ENCODE results near the gene MYBPHL.

The MYBPHL gene

DNA sequence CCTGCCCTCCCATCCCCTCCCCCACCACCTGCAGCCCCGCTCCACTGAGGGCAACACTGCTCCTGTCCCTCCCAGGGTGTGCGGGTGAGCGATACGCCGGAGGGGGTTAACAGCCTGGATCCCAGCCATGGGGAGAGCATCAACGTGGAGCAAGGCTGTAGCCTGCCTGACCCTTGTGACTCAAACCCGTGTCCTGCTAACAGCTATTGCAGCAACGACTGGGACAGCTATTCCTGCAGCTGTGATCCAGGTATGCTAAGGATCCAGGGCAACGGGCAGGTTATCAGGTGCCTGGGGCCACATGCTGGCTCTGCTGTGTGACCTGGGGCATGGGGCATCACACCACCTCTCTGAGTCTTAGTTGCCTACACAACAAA is 42.4 kb downstream of the MYBPHL start:
- no peak for DNase-seq (ENCODE audit: low read depth in 2 of 2)

DNA sequence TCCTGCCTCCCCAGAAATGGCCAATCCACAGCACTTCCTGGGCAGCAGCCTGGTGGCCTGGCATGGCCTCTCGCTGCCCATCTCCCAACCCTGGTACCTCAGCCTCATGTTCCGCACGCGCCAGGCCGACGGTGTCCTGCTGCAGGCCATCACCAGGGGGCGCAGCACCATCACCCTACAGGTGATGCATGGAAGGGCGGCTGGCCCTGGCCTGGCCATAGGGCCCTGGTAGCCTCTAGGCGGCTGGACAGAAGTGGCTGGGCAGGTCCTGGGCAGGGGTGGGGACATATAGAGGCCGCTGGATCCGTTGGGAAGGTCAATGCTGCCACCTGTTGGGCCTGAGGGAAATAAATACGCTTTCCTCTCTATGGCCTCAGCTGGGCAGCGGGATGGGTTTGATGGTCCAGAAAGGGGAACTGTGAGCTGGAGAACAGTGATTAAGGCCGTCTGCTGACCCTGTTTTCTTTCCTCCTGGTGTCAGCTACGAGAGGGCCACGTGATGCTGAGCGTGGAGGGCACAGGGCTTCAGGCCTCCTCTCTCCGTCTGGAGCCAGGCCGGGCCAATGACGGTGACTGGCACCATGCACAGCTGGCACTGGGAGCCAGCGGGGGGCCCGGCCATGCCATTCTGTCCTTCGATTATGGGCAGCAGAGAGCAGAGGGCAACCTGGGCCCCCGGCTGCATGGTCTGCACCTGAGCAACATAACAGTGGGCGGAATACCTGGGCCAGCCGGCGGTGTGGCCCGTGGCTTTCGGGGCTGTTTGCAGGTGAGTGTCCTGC is 43.0 kb downstream of the MYBPHL start:
- no peak for DNase-seq (ENCODE audit: low read depth in 2 of 2)

- no peak for DNase-seq (ENCODE audit: low read depth in 2 of 2)
These were observed 43.6 kb downstream of the MYBPHL start for GRCh38 chr1:109263234-109263596.

DNA sequence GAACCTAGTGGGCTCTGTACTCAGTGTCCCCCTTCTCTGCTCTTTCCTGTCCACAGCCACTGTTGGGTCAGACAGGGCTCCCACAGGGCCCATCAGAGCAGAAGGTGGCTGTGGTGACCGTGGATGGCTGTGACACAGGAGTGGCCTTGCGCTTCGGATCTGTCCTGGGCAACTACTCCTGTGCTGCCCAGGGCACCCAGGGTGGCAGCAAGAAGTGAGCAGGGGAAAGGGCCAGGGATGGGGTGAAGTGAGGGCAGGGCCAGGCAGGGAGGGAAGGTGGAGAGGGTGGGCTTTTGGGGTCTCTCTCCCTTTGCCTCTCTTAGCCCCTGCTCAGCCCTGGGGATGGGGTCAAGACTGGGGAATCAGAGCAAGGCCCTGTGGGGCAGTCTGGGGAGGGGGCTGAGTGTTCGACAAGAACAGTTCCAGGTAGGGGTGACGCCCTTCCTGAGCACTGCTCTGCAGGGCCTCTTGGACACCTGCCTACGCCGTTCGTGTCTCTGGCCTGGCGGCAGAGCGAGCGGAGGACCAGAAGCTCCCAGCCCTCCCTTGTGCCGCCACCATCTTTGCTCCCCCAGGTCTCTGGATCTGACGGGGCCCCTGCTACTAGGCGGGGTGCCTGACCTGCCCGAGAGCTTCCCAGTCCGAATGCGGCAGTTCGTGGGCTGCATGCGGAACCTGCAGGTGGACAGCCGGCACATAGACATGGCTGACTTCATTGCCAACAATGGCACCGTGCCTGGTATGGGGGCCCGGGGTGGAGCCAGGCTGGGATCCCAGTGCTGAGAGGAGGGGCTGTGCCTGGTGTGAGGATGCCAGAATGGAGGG is 44.4 kb downstream of the MYBPHL start:
- no peak for DNase-seq (ENCODE audit: low read depth in 2 of 2)

DNA sequence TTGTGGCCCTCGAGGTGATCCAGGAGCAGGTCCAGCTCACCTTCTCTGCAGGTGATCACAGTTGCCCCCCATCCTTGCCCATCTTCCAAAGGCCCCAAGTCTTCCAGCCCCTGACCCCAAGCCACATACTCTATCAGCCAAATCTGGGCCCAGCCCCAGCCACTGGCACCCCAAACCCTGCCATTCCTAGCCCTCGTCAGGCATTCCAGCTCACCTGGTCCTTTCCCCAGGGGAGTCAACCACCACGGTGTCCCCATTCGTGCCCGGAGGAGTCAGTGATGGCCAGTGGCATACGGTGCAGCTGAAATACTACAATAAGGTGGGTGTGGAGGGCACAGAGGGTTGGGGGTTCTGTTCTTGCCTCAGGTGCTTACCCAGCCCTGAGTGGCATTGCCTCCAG is 45.2 kb downstream of the MYBPHL start:
- no peak for DNase-seq (ENCODE audit: low read depth in 2 of 2)

DNA sequence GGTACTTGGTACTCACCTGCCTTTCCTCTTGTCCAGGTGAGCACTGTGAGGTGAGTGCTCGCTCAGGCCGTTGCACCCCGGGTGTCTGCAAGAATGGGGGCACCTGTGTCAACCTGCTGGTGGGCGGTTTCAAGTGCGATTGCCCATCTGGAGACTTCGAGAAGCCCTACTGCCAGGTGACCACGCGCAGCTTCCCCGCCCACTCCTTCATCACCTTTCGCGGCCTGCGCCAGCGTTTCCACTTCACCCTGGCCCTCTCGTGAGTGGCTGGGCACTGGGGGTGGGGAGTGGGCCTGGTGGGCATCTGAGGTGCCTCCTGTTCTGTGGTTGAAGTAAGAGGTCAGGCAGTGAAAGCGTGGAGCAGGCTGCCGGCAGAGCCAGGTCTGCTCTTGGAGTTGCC is 45.8 kb downstream of the MYBPHL start:
- DNase-seq (ENCODE audit: low read depth in 2 of 2) = no peak

GRCh38 chr1:109259674-109260557 is 46.9 kb downstream of the MYBPHL start:
- no peak for DNase-seq (ENCODE audit: low read depth in 2 of 2)

GRCh38 chr1:109258481-109259466 is 48.0 kb downstream of the MYBPHL start:
- DNase-seq (ENCODE audit: low read depth in 2 of 2) = no peak

DNA sequence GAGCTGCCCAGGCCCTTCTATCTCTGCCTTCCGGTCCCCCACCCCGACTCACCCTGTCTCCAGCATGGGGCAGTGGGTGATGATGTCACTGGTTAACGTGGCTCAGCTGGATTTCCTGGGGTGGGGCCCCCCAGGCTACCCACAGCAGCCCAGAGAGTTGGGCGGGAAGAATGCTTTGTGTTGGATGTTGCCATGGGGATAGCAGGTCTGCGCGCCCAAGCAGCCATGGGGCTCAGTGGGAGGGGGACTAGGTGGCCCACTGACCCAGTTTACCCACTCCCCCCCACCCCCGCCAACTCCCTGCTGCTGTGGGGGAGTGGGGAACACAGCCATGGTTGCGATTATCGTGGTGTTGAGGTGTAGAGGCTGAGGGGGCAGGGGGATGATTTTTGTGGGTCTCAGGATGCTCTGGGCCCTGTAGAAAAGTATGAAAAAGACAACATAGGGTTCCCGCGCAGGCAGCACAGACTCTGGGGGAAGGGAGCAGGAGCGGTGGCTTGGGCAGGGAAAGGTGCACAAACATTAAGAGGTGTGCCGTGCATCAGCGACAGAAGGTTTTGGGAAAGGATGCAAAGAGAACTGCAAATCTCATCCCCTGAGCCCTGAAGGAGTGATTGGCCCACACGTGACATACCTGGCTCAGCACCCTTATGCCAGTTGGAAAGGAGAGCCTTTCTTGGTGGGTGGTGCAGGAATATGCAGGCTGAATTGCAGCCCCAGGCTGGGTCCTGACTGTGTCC is 49.0 kb downstream of the MYBPHL start:
- no peak for DNase-seq (ENCODE audit: low read depth in 2 of 2)

DNA sequence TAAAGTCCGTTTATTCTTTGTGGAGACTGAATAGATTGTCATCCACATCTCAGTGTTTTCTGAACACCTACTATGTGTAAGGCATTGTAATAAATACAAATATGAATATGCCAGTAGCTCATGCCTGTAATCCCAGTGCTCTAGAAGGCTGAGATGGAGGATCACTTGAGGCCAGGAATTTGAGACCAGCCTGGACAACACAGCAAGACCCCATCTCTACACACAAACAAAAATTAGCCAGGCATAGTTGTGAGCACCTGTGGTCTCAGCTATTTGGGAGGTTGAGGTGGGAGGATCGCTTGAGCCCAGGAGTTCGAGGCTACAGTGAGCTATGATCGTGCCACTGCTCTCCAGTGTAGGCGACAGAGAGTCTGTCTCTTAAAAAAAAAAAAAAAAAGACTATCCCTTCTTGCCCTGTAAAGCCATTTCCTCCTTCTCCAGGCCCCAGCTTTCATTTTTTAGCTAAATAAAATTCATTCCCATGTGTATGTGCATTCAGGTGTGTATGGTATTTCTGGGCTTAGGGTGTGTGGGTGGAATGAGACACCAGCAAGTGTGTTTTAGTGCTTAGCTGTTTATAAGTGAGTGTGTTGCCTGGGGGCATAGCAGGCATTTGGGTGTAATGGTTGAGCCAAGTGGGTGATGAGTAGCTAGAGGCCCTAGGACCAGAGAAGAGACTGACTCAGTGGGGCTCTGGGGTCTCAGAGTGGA is 49.7 kb downstream of the MYBPHL start:
- DNase-seq (ENCODE audit: low read depth in 2 of 2) = no peak

DNA sequence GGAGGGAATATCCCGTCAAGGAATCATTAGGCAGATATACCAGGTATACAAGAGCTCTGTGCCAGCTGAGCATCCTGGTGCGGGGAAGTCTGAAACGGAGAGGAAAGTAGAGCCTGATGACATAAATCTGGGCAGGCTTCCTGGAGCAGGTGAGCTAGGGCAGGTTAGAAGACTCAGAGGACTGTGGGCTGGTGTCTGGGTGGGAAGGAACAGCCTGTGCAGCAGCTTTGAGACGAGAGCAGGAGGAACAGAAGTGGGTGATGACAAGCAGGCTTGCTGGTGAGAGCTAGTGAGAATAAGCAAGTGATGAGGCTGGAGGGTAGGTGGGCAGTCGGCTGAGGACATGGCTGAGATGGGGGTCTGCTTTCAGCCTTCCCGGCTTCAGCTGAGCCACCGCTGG is 50.7 kb downstream of the MYBPHL start:
- DNase-seq (ENCODE audit: low read depth in 2 of 2) = no peak

GRCh38 chr1:109255678-109256077 is 51.1 kb downstream of the MYBPHL start:
- DNase-seq (ENCODE audit: low read depth in 2 of 2) = no peak

DNA sequence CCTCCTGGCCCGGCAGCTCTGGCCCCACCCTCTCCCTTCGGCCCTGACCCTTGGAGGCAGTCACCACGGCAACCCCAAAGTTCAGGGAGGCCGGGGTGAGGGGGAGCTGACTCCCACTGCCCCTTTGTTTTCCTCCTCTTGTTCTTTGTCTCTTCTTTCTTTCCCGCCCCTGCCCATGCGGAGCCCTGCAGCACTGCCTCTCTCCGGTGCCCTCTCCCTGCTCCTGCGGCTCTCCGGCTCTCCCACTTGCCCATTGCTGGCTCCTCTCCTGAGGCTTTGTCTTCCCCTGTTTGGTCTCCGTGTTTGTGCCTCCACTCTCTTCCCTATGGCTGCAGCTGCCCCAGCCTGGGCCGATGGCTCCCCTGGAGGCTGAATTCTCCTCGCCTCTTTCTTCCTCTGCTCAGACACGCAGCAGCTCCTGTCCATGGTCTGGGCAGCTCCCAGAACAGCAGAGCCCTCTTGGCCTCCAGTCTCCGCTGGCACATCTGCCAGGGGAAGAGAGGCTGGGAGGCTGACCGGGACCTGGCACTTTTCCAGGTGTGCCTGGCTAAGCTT is 51.6 kb downstream of the MYBPHL start:
- DNase-seq (ENCODE audit: low read depth in 2 of 2) = no peak

- DNase-seq (ENCODE audit: low read depth in 2 of 2) = no peak
These were observed 52.2 kb downstream of the MYBPHL start for GRCh38 chr1:109254621-109255096.

DNA sequence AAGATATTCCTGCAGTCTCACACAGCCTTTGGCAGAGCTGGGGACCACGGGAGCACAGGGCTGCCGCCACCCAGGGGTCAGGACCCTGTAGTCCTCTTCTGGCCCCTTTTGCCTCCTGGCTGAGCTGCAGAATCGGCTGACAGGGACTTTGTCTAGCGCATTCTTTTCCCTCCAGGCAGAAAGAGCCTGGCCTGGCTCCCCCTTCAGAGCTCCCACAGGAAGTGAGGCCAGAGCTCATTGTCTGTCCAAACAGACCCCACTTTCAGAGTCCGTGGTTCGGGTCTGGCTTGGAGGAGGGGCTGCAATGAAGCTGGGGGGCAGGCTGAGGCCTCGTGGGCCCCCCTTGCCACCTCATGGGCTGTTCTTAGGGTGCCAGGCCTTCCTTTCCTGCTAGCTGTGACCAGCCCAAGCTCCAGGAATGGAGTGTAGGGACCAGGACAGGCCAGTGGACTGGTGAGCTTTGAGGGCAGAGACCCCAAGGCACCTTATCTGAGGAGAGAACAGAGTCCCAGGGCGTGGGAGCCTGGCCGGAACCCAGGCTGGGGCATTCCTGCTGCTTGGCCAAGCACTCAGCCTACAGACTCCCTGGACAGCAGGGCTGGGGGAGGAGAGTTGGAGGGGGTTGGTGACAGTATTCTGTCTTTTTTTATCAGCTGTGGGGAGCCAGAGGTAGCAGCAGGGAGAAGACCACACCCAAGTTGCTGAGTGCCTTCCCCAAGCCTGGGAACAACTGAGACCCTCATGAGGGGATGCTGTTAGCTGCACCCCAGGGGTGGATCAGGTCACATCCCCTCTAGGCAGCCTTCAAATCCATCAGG is 52.8 kb downstream of the MYBPHL start:
- no peak for DNase-seq (ENCODE audit: low read depth in 2 of 2)

- DNase-seq (ENCODE audit: low read depth in 2 of 2) = no peak
These were observed 53.7 kb downstream of the MYBPHL start for GRCh38 chr1:109252893-109253802.

GRCh38 chr1:109252167-109252892 is 54.5 kb downstream of the MYBPHL start:
- DNase-seq (ENCODE audit: low read depth in 2 of 2) = no peak

Data from fibroblast of skin of left biceps (primary cell).